ENCODE data around the gene NAGPA.
A peak's percentile ranks its signal among the peaks of the same experiment; 100 is the strongest.

NAGPA gene

GRCh38 chr16:5015887-5016286, 17.8 kb downstream of the NAGPA start:
- DNase-seq (ENCODE audit: extremely low read depth, insufficient read length): no peak
- H3K36me3 ChIP-seq (ENCODE audit: control insufficient read depth, insufficient read depth, low read length): no peaks in the 10 kb centered on the region
- TF ChIP-seq CTCF (IDR thresholded peaks at IDR 0.05; ENCODE audit: insufficient read depth, low read length, poor library complexity, severe bottlenecking): no peak
- no peaks in the 10 kb centered on the region; the same call in 1 of the 2 replicates for H3K27me3 ChIP-seq (replicated peaks; ENCODE audit: control insufficient read depth, insufficient read depth, low read length)
- H3K4me3 ChIP-seq (replicated peaks; ENCODE audit: low read depth, low read length): no peak overlapping the region

- H3K27me3 ChIP-seq (replicated peaks; ENCODE audit: control insufficient read depth, insufficient read depth, low read length): no peaks in the 10 kb centered on the region; the same call in 1 of the 2 replicates
- TF ChIP-seq CTCF (IDR thresholded peaks at IDR 0.05; ENCODE audit: insufficient read depth, low read length, poor library complexity, severe bottlenecking): no peak
Measured at GRCh38 chr16:5015351-5015750, 18.4 kb downstream of the NAGPA start.

GRCh38 chr16:5012887-5013286, 20.8 kb downstream of the NAGPA start:
- Histone ChIP-seq H3K36me3 (ENCODE audit: control insufficient read depth, insufficient read depth, low read length) (no peaks in the 10 kb centered on the region), H3K4me3 (replicated peaks; ENCODE audit: low read depth, low read length) (no peak overlapping the region), H3K27me3 (replicated peaks; ENCODE audit: control insufficient read depth, insufficient read depth, low read length) (no peaks in the 10 kb centered on the region; the same call in none of the 2 replicates)
- no peak for DNase-seq (ENCODE audit: extremely low read depth, insufficient read length)
- TF ChIP-seq CTCF (IDR thresholded peaks at IDR 0.05; ENCODE audit: insufficient read depth, low read length, poor library complexity, severe bottlenecking): no peak

More at GRCh38 chr16:5015351-5015750, 18.4 kb downstream of the NAGPA start:
- DNase-seq (ENCODE audit: extremely low read depth, insufficient read length): no peak
- Histone ChIP-seq H3K4me3 (replicated peaks; ENCODE audit: low read depth, low read length) (no peak overlapping the region), H3K36me3 (ENCODE audit: control insufficient read depth, insufficient read depth, low read length) (no peaks in the 10 kb centered on the region)

GRCh38 chr16:5011637-5012036, 22.1 kb downstream of the NAGPA start:
- H3K4me3 ChIP-seq (replicated peaks; ENCODE audit: low read depth, low read length): no peak overlapping the region
- no peak for DNase-seq (ENCODE audit: extremely low read depth, insufficient read length)
- TF ChIP-seq CTCF (IDR thresholded peaks at IDR 0.05; ENCODE audit: insufficient read depth, low read length, poor library complexity, severe bottlenecking): no peak
- H3K36me3 ChIP-seq (ENCODE audit: control insufficient read depth, insufficient read depth, low read length): no peaks in the 10 kb centered on the region
- H3K27me3 ChIP-seq (replicated peaks; ENCODE audit: control insufficient read depth, insufficient read depth, low read length): no peaks in the 10 kb centered on the region; the same call in none of the 2 replicates

- Histone ChIP-seq H3K27me3 (replicated peaks; ENCODE audit: control insufficient read depth, insufficient read depth, low read length) (no peaks in the 10 kb centered on the region; the same call in none of the 2 replicates), H3K4me3 (replicated peaks; ENCODE audit: low read depth, low read length) (no peak overlapping the region), H3K36me3 (ENCODE audit: control insufficient read depth, insufficient read depth, low read length) (no peaks in the 10 kb centered on the region)
- TF ChIP-seq CTCF (IDR thresholded peaks at IDR 0.05; ENCODE audit: insufficient read depth, low read length, poor library complexity, severe bottlenecking): peak; percentile 27
- DNase-seq (ENCODE audit: extremely low read depth, insufficient read length): no peak
Measured at GRCh38 chr16:5010576-5011329, 23.0 kb downstream of the NAGPA start.
